ENCODE measurements around the gene CDH18.

The CDH18 gene

GRCh38 chr5:19927919-19928318, 60.1 kb downstream of the CDH18 start:
- DNase-seq, result no peak

- DNase-seq, result no peak
Measured at GRCh38 chr5:19927170-19927569, 60.8 kb downstream of the CDH18 start.

DNA sequence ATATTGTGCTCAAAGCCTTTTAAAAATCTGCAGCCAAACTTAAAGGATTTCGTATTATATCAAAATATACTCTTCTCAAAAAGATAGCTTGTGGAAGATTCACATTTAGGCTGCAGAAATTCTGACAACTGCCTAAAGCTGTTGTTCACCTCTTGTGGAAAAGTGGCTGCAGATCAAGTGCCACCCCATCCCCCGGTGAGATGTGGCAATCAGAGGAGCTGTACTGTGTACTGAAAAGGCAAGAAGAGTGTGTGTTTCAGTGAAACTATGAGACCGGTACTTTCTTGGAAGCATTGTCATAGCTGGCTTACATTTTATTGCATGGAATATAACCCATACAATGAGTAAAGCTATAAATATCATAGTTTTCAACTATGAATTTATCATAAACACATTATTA, 64.3 kb downstream of the CDH18 start:
- no peak for DNase-seq

- DNase-seq, result no peak
Measured at GRCh38 chr5:19920761-19921160, 67.2 kb downstream of the CDH18 start.

DNA sequence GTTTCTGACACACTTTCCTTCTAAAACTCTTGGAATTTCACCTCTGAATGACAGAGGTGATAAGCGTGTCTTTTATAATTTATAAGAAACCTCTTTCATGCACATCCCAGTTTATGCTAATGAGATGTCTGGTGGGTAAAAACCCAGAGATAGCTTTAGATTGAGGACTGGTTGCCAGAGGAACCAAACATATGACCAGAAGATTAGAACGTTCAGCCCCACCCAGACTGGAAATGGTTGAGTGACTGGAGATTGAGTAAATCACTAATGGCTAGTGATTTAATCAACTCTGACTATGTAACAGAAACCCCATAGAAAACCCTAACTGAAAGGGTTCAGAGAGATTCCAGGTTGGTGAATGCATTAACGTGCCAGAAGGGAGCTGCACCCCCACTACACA, 69.2 kb downstream of the CDH18 start:
- DNase-seq, result no peak

- no peak for DNase-seq
Measured at GRCh38 chr5:19917588-19918122, 70.3 kb downstream of the CDH18 start.

DNA sequence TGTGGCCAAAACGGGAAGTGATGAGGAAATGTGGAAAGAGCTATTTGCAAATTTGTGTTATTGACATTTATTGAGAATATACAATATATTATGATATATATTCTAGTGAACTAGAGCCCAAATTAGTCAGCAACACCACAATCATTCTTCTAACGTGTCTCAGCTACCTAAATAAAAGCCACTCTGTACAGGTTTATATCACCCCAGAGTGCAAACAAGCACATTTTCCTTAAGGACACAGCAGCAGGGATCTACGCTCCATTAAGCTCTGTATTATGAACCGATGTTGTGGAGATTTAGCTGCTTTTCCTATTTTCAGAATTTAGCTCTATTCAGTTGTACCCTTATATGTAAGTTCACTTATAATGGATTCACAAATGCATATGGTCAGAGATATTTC, 77.9 kb downstream of the CDH18 start:
- no peak for DNase-seq

DNA sequence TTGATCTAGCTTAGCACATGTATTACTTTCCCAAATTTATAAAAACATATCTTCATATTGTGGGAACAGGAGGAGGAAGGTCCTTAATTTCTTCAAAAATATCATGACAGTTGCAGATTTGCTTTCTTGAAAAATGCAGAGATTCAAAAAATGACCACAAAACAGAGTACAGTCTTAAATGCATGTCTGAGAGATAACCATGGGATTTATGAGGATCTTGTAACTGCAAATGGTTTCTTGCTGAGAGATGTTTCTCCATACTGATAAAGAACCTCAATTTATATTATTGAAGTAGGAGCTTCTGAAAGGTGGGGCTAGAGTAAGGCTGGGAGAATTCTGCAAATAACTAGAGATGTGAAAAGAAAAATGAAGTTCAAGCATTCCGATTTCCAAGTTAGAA, 83.2 kb downstream of the CDH18 start:
- DNase-seq, result no peak

GRCh38 chr5:19903611-19904010, 84.4 kb downstream of the CDH18 start:
- DNase-seq, result no peak

GRCh38 chr5:19902316-19902934, 85.6 kb downstream of the CDH18 start:
- no peak for DNase-seq

DNA sequence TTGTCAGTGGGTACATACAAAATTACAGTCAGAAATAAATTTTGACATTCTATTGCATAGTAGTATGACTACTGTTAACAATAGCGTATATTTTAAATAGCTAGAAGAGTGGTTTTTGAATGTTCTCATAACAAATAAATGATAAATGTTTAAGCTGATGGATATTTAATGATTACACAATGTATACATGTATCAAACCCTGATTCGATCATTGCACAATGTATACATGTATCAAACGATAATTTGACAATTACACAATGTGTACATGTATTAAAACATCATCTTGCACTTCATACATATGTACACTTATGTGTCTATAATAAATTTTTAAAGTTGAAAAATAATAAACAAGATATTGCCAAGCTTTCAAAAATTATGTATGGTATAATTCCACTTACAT, 87.7 kb downstream of the CDH18 start:
- DNase-seq, result no peak

- no peak for DNase-seq
Measured at GRCh38 chr5:19891658-19892057, 96.3 kb downstream of the CDH18 start.

- no peak for DNase-seq
Measured at GRCh38 chr5:19886123-19886917, 101.7 kb downstream of the CDH18 start.

DNA sequence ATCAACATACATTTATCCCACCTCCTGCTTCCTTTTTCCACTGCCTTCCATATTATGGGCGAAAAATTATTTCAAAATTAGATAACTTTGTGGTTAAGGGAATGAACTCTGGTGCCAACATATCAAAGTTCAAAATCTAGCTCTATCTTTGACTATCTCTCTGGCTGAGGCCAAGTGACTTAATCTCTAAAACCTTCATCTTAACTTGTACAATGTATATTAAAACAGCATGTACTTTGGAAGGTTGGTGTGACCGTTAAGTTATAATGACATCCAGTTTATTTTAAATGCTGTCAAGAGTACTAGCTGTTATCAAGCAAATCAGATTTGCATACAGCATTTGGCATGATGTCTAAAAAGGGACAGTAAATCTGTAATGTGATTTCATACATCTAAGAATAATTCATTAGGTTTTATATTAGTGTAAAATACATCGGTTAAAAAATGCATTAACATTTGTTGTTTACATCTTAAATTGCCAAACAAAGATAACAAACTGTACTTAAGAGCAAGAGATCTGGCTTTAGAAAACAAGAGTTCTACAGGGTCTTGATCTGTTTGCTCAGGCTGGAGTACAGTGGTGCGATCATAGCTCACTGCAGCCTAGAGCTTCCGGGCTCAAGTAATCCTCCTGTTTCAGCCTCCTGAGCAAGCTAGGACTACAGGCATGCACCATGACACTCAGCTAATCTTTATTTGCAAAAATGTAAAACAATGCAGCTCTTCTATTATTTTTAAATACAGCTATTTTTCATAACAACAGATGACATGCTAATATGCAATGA, 102.8 kb downstream of the CDH18 start:
- no peak for DNase-seq

DNA sequence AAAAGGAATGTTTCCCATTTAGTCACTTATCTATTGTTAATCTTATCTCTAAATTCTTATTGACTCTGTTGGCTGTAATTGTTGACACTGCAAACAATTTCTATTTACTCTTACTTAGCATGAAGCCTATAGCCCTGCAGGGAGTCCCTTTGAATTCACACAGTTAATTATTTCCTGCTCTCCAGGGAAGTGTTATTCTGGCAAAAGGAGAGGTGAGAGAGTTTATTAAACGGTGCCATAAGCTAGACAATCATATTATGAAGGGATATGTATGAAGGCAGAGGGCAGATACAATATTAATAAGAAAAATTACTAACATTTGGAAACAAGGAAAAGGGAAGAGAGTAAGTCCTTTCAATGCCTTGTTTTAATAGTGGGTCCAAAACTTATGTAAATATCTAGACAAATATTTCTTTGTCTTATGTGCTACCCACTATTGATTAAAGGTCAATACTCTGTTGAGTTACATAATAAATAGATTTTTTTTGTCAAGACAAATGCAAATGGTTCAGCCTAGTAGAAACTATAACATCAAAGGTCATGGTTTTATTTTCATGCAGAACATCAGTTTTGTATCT, 107.1 kb downstream of the CDH18 start:
- DNase-seq, result no peak

GRCh38 chr5:19880458-19880857, 107.5 kb downstream of the CDH18 start:
- DNase-seq, result no peak

DNA sequence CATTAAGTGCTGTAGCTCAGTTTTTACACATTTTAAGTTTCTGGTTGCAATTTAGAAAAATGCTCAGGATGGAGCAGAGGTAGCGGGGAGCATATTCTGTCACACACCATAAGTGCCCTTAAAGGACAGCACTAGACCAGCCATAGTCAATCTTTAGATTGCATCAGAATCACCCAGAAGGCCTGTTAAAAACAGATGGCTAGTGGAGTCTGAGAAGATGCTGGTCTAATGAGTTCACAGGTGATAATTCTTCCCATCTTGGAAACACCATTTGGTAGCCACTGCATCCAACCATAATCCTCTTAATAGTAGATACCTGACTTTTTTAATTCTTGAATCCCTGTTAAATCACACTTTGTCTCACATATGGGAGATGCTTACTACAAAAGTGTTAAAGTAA, 113.2 kb downstream of the CDH18 start:
- DNase-seq, result no peak

DNA sequence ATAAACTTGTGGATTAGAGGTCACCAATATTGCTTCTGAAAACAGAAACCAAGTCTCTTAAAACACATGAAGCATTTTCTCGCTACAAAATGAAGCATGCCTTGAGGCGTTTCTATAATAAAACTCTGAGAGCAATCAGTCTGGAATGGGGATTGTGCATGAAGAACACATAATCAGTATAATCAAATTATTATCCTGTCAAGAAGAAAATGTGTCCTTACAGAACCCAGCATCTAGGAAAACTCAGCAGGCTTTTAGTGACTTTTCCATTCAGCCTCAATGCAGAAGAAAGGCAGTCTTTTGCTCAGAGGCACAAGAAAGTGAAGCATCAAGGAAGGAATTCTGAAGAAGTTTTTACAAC, 121.9 kb downstream of the CDH18 start:
- DNase-seq, result no peak

- DNase-seq, result no peak
Measured at GRCh38 chr5:19865336-19866089, 122.5 kb downstream of the CDH18 start.

GRCh38 chr5:19862711-19863110, 125.3 kb downstream of the CDH18 start:
- no peak for DNase-seq

DNA sequence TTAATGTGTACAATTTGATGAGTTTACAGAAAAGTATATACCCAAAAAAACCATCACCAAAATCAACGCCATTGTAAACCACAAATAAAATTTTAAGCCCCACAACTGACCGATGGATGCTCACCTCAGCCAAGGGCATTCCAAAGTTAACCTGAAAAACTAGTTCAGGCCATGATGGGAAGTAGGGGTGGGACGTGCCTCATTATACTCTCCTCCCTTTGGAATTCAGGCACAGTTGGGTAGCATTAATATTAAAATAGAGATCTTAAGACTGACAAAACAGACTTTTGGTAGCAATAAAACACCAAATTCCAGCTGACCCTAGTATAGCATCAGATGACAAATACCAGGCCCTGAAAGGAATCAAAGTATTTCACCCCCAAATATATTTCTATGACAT, 129.0 kb downstream of the CDH18 start:
- no peak for DNase-seq

GRCh38 chr5:19855931-19856330, 132.1 kb downstream of the CDH18 start:
- no peak for DNase-seq

DNA sequence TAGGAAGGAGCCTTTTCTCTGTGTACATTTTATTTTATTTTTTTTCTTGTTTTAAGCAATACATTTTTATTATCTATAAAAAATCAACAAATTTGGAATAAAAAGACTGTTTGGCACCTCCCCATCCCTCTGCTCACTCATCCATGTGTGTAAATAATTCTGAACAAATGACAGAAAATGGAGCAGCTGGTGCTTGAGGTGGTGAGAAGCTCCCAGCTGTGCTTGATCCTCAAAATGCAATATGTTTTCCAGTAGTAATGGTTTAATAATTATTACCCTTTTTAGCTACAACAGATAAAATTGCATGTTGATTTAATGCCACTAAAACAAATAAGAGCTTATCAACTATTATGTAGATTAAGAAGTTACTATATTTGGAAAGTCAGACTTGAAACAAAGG, 132.5 kb downstream of the CDH18 start:
- DNase-seq, result no peak
